HepG2 (cell line): Measurements from ENCODE around the gene SLC39A3. TPM values are rescaled to one million over a fixed set of nuclear protein-coding genes. Genes with fewer than 3 reads are reported as not detected.

Source experiments
- DPF2 ChIP-seq: sonication (generic); formaldehyde crosslinking; IDR thresholded peaks from 2 replicates; pipeline ENCODE4 v1.4.0; 2020; ENCODE audit warnings: mild to moderate bottlenecking, low read depth, missing genetic modification reagents, borderline replicate concordance
- EZH2 ChIP-seq: conservative IDR thresholded peaks from 2 replicates; pipeline ENCODE4 v1.6.1; 2012; ENCODE audit warnings: mild to moderate bottlenecking, low read depth, low read length, moderate library complexity
- JUND ChIP-seq: sonication (generic); formaldehyde crosslinking; IDR thresholded peaks from 2 replicates; pipeline ENCODE4 v1.8.0; 2022; ENCODE audit warnings: mild to moderate bottlenecking, missing genetic modification reagents
- KDM1A ChIP-seq: IDR thresholded peaks from 2 replicates; pipeline ENCODE4 v1.6.1; 2016; ENCODE audit warnings: missing compliant biosample characterization
- ONECUT2 ChIP-seq: sonication (generic); formaldehyde crosslinking; IDR thresholded peaks from 2 replicates; pipeline ENCODE4 v1.4.0; 2020; ENCODE audit warnings: missing genetic modification reagents
- PAX8 ChIP-seq: sonication (generic); formaldehyde crosslinking; IDR thresholded peaks from 2 replicates; pipeline ENCODE4 v1.8.0; 2022; ENCODE audit warnings: mild to moderate bottlenecking, missing genetic modification reagents, borderline replicate concordance
- POGZ ChIP-seq: sonication (generic); formaldehyde crosslinking; IDR thresholded peaks from 2 replicates; pipeline ENCODE4 v1.4.0; 2020; ENCODE audit warnings: mild to moderate bottlenecking, missing genetic modification reagents
- SIN3B ChIP-seq: fragments of 150-350 bp; IDR thresholded peaks from 2 replicates; pipeline ENCODE4 v1.6.1; 2014; ENCODE audit warnings: low read length
- STAG1 ChIP-seq: sonication (generic); formaldehyde crosslinking; IDR thresholded peaks from 2 replicates; pipeline ENCODE4 v1.4.0; 2020; ENCODE audit warnings: missing genetic modification reagents
- STAT5B ChIP-seq: sonication (generic); formaldehyde crosslinking; IDR thresholded peaks from 2 replicates; pipeline ENCODE4 v1.4.0; 2020; ENCODE audit warnings: missing genetic modification reagents
- TBL1XR1 ChIP-seq: fragments of 150-350 bp; IDR thresholded peaks from 2 replicates; pipeline ENCODE4 v1.6.1; 2014; ENCODE audit warnings: borderline replicate concordance, low read length; ENCODE audit not compliant: partially characterized antibody
- TOE1 ChIP-seq: sonication (generic); formaldehyde crosslinking; IDR thresholded peaks from 2 replicates; pipeline ENCODE4 v1.4.0; 2020; ENCODE audit warnings: mild to moderate bottlenecking, missing genetic modification reagents
- ZBTB21 ChIP-seq: sonication (generic); formaldehyde crosslinking; IDR thresholded peaks from 2 replicates; pipeline ENCODE4 v1.4.0; 2020; ENCODE audit warnings: missing genetic modification reagents
- ZMYM2 ChIP-seq: sonication (generic); formaldehyde crosslinking; IDR thresholded peaks from 2 replicates; pipeline ENCODE4 v1.8.0; 2022; ENCODE audit warnings: mild to moderate bottlenecking, missing genetic modification reagents
- ZNF251 ChIP-seq: sonication (generic); formaldehyde crosslinking; IDR thresholded peaks from 2 replicates; pipeline ENCODE4 v1.9.0; 2021; ENCODE audit warnings: mild to moderate bottlenecking, missing genetic modification reagents
- ZNF329 ChIP-seq: sonication (generic); formaldehyde crosslinking; IDR thresholded peaks from 2 replicates; pipeline ENCODE4 v1.9.0; 2021; ENCODE audit warnings: low read depth, mild to moderate bottlenecking, missing genetic modification reagents
- ZNF446 ChIP-seq: sonication (generic); formaldehyde crosslinking; IDR thresholded peaks from 2 replicates; pipeline ENCODE4 v1.5.0; 2020; ENCODE audit warnings: mild to moderate bottlenecking, missing genetic modification reagents
- ZNF773 ChIP-seq: sonication (generic); formaldehyde crosslinking; IDR thresholded peaks from 2 replicates; pipeline ENCODE4 v1.4.0; 2020; ENCODE audit warnings: missing genetic modification reagents, borderline replicate concordance
- polyA plus RNA-seq, 8 experiments: library from polyadenylated mRNA; depleted of rRNA in 3 of 8; stranded (reverse) in 7 of 8; unstranded in 1 of 8; fragments of >200 nt; fragmentation: Illumina TruSeq in 4 of 8; extraction: Trizol in 4 of 8; gene quantifications; 2 replicates each; pipeline versions ENCODE4 v1.2.1 to v1.2.3, GENCODE V29; 2011 to 2016; ENCODE audit warnings: low read depth in 4 of 8, missing spikeins in 1 of 8, mixed read lengths in 1 of 8; ENCODE audit not compliant: insufficient read depth in 1 of 8
- total RNA-seq, 5 experiments: library from RNA; depleted of rRNA; stranded (reverse); fragments of >200 nt; fragmentation: Illumina TruSeq; extraction: Trizol; gene quantifications; 2 replicates each; pipeline ENCODE4 v1.2.3, GENCODE V29; 2016; ENCODE audit warnings: low read depth in 1 of 5
- TF ChIP-seq, protein P1 (sequence below): sonication (generic); formaldehyde crosslinking; IDR thresholded peaks from 2 replicates; pipeline ENCODE4 v1.4.0; 2020; ENCODE audit warnings: missing genetic modification reagents
- TF ChIP-seq, protein P2 (sequence below): sonication (generic); formaldehyde crosslinking; IDR thresholded peaks from 2 replicates; pipeline ENCODE4 v1.4.0; 2020; ENCODE audit warnings: missing genetic modification reagents, borderline replicate concordance
- TF ChIP-seq, protein P3 (sequence below): sonication (generic); formaldehyde crosslinking; IDR thresholded peaks from 2 replicates; pipeline ENCODE4 v1.4.0; 2020; ENCODE audit warnings: missing genetic modification reagents; ENCODE audit errors: not compliant biosample characterization
- TF ChIP-seq, protein P4 (sequence below): sonication (generic); formaldehyde crosslinking; IDR thresholded peaks from 2 replicates; pipeline ENCODE4 v1.8.1; 2023; ENCODE audit warnings: mild to moderate bottlenecking, missing genetic modification reagents, borderline replicate concordance
- TF ChIP-seq, protein P5 (sequence below): sonication (generic); formaldehyde crosslinking; IDR thresholded peaks from 2 replicates; pipeline ENCODE4 v1.4.0; 2020; ENCODE audit warnings: missing genetic modification reagents

SLC39A3 gene
- total and polyA plus RNA-seq, 2 of the 13 experiments (the other 11 are each of a cell fraction or from before 2014, with no cell fraction given) = 33.6 to 41.6 TPM

DNA sequence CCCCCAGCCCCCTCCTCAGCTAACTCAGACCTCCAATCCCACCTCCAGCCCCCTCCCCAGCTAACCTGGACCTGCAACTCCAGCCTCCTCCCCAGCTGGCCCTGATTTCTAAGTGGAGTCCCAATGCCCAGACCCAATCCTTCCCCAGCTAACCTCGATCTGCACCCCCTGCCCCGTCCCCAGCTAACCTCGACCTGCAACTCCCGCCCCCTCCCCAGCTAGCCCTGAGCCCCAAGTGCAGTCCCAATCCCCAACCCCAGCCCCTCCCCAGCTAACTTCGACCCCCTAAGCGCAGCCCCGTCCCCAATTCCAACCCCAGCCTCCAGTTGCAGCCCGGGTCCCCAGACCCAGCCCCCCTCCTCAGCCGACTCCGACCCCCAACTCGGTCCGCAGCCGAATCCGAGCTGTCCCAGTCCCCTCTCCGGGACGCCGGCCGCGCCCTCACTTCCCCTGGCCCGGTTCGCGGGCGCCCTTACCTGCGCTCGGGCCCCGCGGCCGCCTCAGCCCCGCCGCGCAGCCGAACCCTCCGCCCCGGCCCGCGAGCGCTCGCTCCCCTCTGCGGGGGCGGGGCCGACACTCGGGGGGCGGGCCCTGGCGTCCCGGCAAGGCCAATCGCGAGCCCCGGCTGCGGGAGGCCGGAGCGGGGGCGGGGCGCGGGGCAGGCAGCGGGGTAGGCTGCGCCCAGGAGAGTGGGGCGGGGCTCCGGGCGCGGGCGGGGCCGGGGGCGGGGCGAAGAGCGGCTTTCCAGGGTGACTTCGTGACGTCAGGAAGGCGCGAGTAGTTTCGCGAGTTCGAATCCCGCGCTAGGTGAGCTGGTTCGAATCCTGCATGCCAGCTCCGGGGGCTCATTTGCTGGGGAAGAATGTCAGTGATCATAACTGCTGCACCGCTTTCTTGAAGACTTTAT lies 37.4 kb downstream of the SLC39A3 start, which contains the start of gene GNG7 (continued):
- TF ChIP-seq, protein P1, sequence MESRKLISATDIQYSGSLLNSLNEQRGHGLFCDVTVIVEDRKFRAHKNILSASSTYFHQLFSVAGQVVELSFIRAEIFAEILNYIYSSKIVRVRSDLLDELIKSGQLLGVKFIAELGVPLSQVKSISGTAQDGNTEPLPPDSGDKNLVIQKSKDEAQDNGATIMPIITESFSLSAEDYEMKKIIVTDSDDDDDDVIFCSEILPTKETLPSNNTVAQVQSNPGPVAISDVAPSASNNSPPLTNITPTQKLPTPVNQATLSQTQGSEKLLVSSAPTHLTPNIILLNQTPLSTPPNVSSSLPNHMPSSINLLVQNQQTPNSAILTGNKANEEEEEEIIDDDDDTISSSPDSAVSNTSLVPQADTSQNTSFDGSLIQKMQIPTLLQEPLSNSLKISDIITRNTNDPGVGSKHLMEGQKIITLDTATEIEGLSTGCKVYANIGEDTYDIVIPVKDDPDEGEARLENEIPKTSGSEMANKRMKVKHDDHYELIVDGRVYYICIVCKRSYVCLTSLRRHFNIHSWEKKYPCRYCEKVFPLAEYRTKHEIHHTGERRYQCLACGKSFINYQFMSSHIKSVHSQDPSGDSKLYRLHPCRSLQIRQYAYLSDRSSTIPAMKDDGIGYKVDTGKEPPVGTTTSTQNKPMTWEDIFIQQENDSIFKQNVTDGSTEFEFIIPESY = no peak; the same call in 1 of the 2 replicates
- TF ChIP-seq ZMYM2 (CRISPR knock-in tag) (peak; percentile 39; the same call in 1 of the 2 replicates), KDM1A (CRISPR knock-in tag) (0 out of 2 replicates have a peak, but pooled peaks have one; percentile 13), TBL1XR1 (no peak), DPF2 (CRISPR knock-in tag) (no peak), STAG1 (no peak), ZBTB21 (CRISPR knock-in tag) (peak; percentile 80), EZH2 (no peak), POGZ (CRISPR knock-in tag) (no peak), ZNF329 (CRISPR knock-in tag) (no peak), ZNF773 (CRISPR knock-in tag) (no peak), TOE1 (no peak), ZNF446 (CRISPR knock-in tag) (no peak), STAT5B (CRISPR knock-in tag) (no peak), JUND (no peak), PAX8 (no peak), ZNF251 (no peak), SIN3B (no peak), ONECUT2 (CRISPR knock-in tag) (no peak)
- TF ChIP-seq, protein P2, sequence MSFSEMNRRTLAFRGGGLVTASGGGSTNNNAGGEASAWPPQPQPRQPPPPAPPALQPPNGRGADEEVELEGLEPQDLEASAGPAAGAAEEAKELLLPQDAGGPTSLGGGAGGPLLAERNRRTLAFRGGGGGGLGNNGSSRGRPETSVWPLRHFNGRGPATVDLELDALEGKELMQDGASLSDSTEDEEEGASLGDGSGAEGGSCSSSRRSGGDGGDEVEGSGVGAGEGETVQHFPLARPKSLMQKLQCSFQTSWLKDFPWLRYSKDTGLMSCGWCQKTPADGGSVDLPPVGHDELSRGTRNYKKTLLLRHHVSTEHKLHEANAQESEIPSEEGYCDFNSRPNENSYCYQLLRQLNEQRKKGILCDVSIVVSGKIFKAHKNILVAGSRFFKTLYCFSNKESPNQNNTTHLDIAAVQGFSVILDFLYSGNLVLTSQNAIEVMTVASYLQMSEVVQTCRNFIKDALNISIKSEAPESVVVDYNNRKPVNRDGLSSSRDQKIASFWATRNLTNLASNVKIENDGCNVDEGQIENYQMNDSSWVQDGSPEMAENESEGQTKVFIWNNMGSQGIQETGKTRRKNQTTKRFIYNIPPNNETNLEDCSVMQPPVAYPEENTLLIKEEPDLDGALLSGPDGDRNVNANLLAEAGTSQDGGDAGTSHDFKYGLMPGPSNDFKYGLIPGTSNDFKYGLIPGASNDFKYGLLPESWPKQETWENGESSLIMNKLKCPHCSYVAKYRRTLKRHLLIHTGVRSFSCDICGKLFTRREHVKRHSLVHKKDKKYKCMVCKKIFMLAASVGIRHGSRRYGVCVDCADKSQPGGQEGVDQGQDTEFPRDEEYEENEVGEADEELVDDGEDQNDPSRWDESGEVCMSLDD = peak; percentile 77; the same call in 1 of the 2 replicates
- TF ChIP-seq, protein P3, sequence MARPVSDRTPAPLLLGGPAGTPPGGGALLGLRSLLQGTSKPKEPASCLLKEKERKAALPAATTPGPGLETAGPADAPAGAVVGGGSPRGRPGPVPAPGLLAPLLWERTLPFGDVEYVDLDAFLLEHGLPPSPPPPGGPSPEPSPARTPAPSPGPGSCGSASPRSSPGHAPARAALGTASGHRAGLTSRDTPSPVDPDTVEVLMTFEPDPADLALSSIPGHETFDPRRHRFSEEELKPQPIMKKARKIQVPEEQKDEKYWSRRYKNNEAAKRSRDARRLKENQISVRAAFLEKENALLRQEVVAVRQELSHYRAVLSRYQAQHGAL (CRISPR knock-in tag) = no peak
- TF ChIP-seq, protein P4, sequence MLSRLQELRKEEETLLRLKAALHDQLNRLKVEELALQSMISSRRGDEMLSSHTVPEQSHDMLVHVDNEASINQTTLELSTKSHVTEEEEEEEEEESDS (CRISPR knock-in tag) = no peak
- TF ChIP-seq, protein P5, sequence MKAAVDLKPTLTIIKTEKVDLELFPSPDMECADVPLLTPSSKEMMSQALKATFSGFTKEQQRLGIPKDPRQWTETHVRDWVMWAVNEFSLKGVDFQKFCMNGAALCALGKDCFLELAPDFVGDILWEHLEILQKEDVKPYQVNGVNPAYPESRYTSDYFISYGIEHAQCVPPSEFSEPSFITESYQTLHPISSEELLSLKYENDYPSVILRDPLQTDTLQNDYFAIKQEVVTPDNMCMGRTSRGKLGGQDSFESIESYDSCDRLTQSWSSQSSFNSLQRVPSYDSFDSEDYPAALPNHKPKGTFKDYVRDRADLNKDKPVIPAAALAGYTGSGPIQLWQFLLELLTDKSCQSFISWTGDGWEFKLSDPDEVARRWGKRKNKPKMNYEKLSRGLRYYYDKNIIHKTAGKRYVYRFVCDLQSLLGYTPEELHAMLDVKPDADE (CRISPR knock-in tag) = no peak
